Prostate gland (tissue), 2 donors: ENCODE results near the gene TAGAP.

ENCODE experiments used
- CTCF ChIP-seq, 4 experiments: fragments of 200-600 bp in 2 of 4; fragments of 450-650 bp in 2 of 4; sonication (generic) in 2 of 4; IDR thresholded peaks; 1 replicate in 3 of 4; 2 replicates in 1 of 4; pipeline ENCODE4 v1.5.1; 2016 to 2019; ENCODE audit warnings: antibody characterized with exemption in 4 of 4, mild to moderate bottlenecking in 2 of 4, moderate library complexity in 2 of 4
- POLR2A ChIP-seq: fragments of 450-650 bp; IDR thresholded peaks from one replicate; pipeline ENCODE4 v1.6.1; 2016; ENCODE audit warnings: antibody characterized with exemption, mild to moderate bottlenecking

GRCh38 chr6:159035891-159036290 lies 8.9 kb downstream of the TAGAP start:
- TF ChIP-seq POLR2A (no peak), CTCF (IDR thresholded peaks at IDR 0.05) (no peak)
